Lung (tissue), 12 donors: ENCODE results near the gene GNA15. TPM values are rescaled to one million over a fixed set of nuclear protein-coding genes. Genes with fewer than 3 reads are reported as not detected.

ENCODE experiments used
- ATAC-seq: fragments of 200-7000 bp; cut with Tn5 transposase; one replicate; pipeline ENCODE4 v1.9.1; 2020; ENCODE audit warnings: moderate number of reproducible peaks; ENCODE audit not compliant: insufficient read depth, low FRiP score
- DNase-seq, 3 donors: peaks; one replicate each; pipeline ENCODE4 v3.0.0-alpha.2; 2013 to 2017
- H3K27ac ChIP-seq, 2 donors: one replicate each; pipeline ENCODE4 v1.5.1; 2013; ENCODE audit warnings: mild to moderate bottlenecking in 2 of 2, moderate library complexity in 2 of 2, control low read depth in 1 of 2, inconsistent platforms in 1 of 2, low read depth in 1 of 2, low read length in 1 of 2
- H3K27me3 ChIP-seq, 3 donors: one replicate each; pipeline ENCODE4 v1.5.1; 2013; ENCODE audit warnings: low read length in 2 of 3; ENCODE audit not compliant: control insufficient read depth in 3 of 3, insufficient read depth in 3 of 3
- H3K36me3 ChIP-seq, 4 donors: one replicate each; pipeline ENCODE4 v1.5.1; 2013; ENCODE audit warnings: low read length in 4 of 4, mild to moderate bottlenecking in 1 of 4, moderate library complexity in 1 of 4; ENCODE audit not compliant: control insufficient read depth in 4 of 4, insufficient read depth in 4 of 4
- H3K4me1 ChIP-seq, 5 donors: one replicate each; pipeline ENCODE4 v1.5.1; 2013; ENCODE audit warnings: low read length in 5 of 5, mild to moderate bottlenecking in 2 of 5, moderate library complexity in 1 of 5; ENCODE audit not compliant: control insufficient read depth in 5 of 5, insufficient read depth in 5 of 5
- H3K4me3 ChIP-seq: one replicate; pipeline ENCODE4 v1.5.1; 2013; ENCODE audit warnings: mild to moderate bottlenecking, control low read depth, moderate library complexity
- H3K9ac ChIP-seq, 2 donors: one replicate each; pipeline ENCODE4 v1.5.1; 2013; ENCODE audit warnings: low read length in 2 of 2, control low read depth in 1 of 2; ENCODE audit not compliant: insufficient read depth in 1 of 2
- H3K9me3 ChIP-seq, 4 donors: one replicate each; pipeline ENCODE4 v1.5.1; 2013; ENCODE audit warnings: low read length in 3 of 4, mild to moderate bottlenecking in 1 of 4, moderate library complexity in 1 of 4; ENCODE audit not compliant: control insufficient read depth in 4 of 4, insufficient read depth in 3 of 4
- CTCF ChIP-seq: IDR thresholded peaks from 2 replicates; pipeline ENCODE4 v1.5.1; 2012; ENCODE audit warnings: mild to moderate bottlenecking; ENCODE audit errors: control extremely low read depth, extremely low read depth
- WGBS, 2 donors: extraction: QIAGEN DNeasy Blood & Tissue Kit; methylation state at CpG; one replicate each; pipeline ENCODE4 v1.1.7; 2013; 5-methylcytosine and 5-hydroxymethylcytosine counted together
- polyA plus RNA-seq, 2 donors: library from polyadenylated mRNA; stranded (reverse); fragments of 200-250 nt; gene quantifications; one replicate each; pipeline ENCODE4 v1.2.1, GENCODE V29; 2013
- total RNA-seq, 2 donors: library from RNA; depleted of rRNA in 1 of 2; stranded (reverse); fragments of >200 nt in 1 of 2; gene quantifications; one replicate each; pipeline ENCODE4 v1.2.1, GENCODE V29; 2014 to 2021
- donor health status: control.
- donor health status: control.
- donor health status: Bipolar disorder and iron deficiency.
- donor health status: healthy.
- donor health status: DM: yes; HTN: yes; CAD: no.

The GNA15 gene
- total and polyA plus RNA-seq, 4 donors, result 18.6 to 65.4 (median 28.7) TPM

- Histone ChIP-seq H3K27ac (no peak overlapping the region), H3K27me3 (no peaks in the 10 kb centered on the region), H3K9ac (no peak overlapping the region), H3K9me3 (no peaks in the 10 kb centered on the region), H3K36me3 (peaks cover 0 to 68% (median 14%) of the 10 kb centered on the region in 4 donors), H3K4me1 (no peaks in the 10 kb centered on the region), H3K4me3 (no peak overlapping the region)
- ATAC-seq (no peak), DNase-seq (no peak)
- 92 to 93% methylated on average over 42 of the region's 42 CpGs for WGBS, 2 donors
- TF ChIP-seq CTCF, result no peak
These were observed 17.4 kb upstream of the GNA15 start for GRCh38 chr19:3118232-3119070.

- TF ChIP-seq CTCF, result no peak
- no peak overlapping the region for H3K27ac ChIP-seq
- H3K36me3 ChIP-seq, result peaks cover 0 to 66% (median 12%) of the 10 kb centered on the region in 4 donors
- no peaks in the 10 kb centered on the region for H3K9me3 ChIP-seq
- H3K4me1 ChIP-seq, result no peaks in the 10 kb centered on the region
- H3K27me3 ChIP-seq, result no peaks in the 10 kb centered on the region
- DNase-seq (no peak), ATAC-seq (no peak)
- 95% methylated on average over 23 of the region's 23 CpGs for WGBS, 2 donors
- no peak overlapping the region for H3K4me3 ChIP-seq
- no peak overlapping the region for H3K9ac ChIP-seq
These were observed 16.7 kb upstream of the GNA15 start for GRCh38 chr19:3119071-3119595.

- no peak for DNase-seq
- H3K36me3 ChIP-seq, result peaks cover 0 to 66% (median 12%) of the 10 kb centered on the region in 4 donors
These were observed 16.0 kb upstream of the GNA15 start for GRCh38 chr19:3119693-3120380.

More at GRCh38 chr19:3119693-3120380, 16.0 kb upstream of the GNA15 start:
- 91 to 93% methylated on average over 25 to 26 of the region's 26 CpGs for WGBS, 2 donors
- H3K4me1 ChIP-seq, result no peaks in the 10 kb centered on the region
- H3K9ac ChIP-seq, result no peak overlapping the region
- H3K27ac ChIP-seq, result no peak overlapping the region
- H3K9me3 ChIP-seq, result no peaks in the 10 kb centered on the region
- H3K4me3 ChIP-seq, result no peak overlapping the region
- TF ChIP-seq CTCF, result no peak
- H3K27me3 ChIP-seq, result no peaks in the 10 kb centered on the region
- no peak for ATAC-seq
